NOMO-1 (cell line): ENCODE results near the gene GYS2.

ENCODE experiments used
- DNase-seq, 2 experiments: peaks; one replicate each; lab custom pipeline; 2025; ENCODE audit not compliant: unreplicated experiment in 2 of 2; lab: John Stamatoyannopoulos, UW

Gene GYS2

GRCh38 chr12:21558100-21558679 is 46.5 kb downstream of the GYS2 start:
- no peak for DNase-seq

DNA sequence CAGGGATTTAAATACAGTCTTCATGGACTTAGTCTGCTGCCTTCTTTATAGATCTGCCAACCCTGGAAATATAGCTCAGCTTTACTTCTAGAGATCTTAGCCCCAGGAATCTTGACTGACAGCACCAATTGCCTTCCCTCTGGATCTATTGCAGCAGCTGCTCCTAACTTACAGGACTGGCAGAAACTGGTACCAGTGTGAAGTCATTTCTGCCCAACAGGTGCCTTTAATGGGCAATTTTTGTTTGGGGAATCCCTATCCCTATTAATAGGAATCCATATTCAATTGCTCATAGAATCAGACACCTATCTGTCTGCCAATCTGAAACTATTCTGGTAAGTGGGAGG is 51.3 kb downstream of the GYS2 start:
- DNase-seq: no peak

GRCh38 chr12:21552635-21553328 is 51.9 kb downstream of the GYS2 start:
- DNase-seq: no peak

GRCh38 chr12:21551841-21552465 is 52.7 kb downstream of the GYS2 start:
- no peak for DNase-seq

DNA sequence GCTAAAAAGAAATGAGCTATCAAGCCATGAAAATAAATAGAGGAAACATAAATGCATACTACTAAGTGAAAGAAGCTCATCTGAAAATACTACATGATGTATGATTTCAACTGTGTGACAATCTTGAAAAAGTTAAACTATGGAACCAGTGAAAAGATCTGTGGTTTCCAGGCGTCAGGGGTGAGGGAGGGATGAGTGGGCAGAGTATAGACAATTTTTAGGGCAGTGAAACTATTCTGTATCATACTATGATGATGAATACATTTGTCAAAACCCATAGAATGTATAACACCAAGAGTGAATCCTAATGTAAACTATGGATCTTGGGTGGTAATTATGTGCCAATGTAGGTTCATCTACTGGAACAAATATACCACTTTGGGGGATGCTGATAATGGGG is 57.2 kb downstream of the GYS2 start:
- no peak for DNase-seq

DNA sequence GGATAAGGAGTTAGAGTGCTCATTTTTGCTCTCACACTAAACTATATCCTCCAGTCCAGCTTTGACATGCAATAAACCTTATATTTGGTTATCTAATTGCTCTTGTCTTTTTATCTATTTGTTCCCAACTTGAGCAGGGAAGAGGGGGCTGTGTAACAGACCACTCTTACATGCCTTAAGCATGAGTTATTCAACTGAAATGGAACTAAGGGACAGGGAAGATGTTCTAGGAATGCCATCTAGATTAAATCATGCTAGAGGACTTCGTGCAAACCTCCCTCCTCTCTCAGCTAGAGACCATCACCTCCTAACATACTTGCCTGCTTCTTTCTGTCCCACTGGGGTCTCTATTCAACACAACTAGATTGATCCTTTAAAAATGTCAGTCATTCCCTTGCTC is 57.9 kb downstream of the GYS2 start:
- DNase-seq: no peak

DNA sequence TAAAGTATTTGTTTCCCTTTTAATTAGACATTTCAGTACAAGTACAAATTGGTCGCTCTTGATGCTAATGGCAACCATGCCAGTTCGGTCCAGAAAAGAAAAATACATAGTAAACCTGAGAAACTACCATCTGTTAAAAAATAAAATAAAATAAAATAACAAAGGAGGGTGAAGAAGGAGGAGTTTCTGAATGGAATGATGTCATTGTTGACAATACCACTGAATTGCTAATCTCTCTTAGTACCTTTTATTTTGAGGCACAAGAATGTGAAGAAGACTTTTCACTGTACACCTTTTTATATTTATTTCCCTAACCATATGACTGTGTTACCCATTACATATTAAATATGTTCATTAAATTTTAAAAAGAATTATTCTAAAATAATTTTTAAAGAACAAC is 59.1 kb downstream of the GYS2 start:
- DNase-seq: no peak

DNA sequence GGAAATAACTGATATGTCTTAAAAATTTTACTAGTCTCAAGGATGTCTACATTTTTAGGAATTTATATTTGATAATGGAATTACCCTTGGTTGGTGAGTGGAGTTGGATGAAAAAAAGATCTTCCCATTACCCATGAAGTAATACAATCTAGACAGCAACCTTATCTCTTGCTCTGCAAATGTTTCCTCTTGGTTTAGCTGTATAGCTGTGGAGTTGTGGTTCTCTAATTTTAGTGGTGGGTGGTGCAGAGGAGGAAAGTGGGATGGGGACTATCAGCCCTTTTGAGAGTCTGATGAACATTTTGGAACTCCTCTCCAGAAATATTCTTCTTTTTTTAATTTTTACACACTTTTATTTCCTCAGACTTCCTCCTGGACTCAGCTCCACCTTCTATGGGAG is 61.5 kb downstream of the GYS2 start:
- no peak for DNase-seq

DNA sequence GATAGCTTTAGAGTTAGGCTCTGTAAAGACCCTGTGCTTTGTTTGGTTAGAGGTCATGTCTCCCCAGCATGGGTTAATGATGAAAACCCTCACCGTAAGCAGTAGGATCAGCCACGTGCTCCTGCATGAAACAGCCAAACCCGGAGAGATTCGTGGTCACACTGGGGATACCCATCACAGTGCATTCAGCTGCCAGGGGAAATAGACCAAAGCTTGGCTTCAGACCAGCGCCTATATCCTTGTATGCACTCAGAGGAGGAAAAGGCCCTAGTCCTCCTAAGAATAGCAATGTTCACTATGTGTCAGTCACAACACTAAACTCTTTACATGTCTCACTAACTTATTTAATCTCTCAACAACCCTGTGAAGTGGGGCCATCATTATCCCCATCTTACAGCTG is 62.2 kb downstream of the GYS2 start:
- DNase-seq: no peak

- no peak for DNase-seq
These were observed 62.9 kb downstream of the GYS2 start for GRCh38 chr12:21541773-21542172.

DNA sequence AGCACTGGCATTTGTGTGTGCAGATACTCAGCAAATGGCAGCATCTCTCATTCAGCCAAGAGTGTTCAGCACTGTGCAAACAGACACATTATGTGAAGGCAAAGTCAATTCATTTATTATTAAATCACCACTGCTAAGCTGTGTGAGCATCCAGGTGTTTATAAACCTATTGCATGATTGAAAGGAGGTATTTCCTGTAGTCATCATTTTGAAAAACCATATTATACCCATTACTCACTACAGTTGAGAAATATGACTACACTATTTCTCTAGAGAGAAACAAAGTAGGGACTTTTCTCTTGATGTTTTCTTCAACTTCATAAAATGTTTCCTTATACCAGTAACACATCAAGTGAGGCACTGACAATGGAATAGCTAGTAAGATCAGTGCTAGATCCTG is 64.8 kb downstream of the GYS2 start:
- no peak for DNase-seq

- DNase-seq: no peak
These were observed 66.5 kb downstream of the GYS2 start for GRCh38 chr12:21538061-21538653.

GRCh38 chr12:21529456-21529855 is 75.2 kb downstream of the GYS2 start:
- no peak for DNase-seq

GRCh38 chr12:21528953-21529352 is 75.7 kb downstream of the GYS2 start:
- no peak for DNase-seq

GRCh38 chr12:21527451-21528180 is 77.0 kb downstream of the GYS2 start:
- DNase-seq: no peak

DNA sequence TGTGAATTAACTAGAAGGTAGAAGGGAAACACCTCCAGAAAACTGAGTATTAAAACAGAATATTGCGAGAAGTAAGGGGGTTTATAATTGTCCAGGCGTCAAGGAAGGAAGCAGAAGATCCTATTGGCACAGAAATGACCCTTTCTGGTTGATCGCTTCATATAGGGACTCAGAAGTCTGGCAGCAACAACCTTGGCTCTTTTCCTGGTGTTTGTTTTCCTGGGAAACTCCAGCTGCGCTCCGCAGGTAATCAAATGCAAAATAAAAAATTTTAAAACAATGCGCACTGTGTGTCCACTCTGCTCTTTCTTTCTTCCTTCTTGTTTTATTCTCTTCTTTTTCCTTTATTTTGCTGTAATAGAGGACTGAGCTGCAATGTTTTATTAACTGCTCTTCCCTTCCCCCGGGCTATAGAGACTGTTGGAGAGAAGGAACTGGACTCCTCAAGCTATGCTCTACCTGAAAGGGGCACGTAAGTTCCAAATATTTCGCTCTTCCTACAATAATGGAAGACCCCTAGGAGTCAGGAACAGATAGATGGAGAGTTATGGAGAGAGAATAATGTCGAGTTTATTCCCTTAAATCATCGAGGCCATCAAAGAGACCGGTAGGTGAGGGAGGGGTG is 77.8 kb downstream of the GYS2 start:
- DNase-seq: no peak

- DNase-seq: no peak
These were observed 78.6 kb downstream of the GYS2 start, which contains the start of gene SPX for GRCh38 chr12:21526053-21526452. Gene SPX, plus strand, starts transcription at chr12:21526296. Its CDS starts 177 bp downstream, at chr12:21526473.

DNA sequence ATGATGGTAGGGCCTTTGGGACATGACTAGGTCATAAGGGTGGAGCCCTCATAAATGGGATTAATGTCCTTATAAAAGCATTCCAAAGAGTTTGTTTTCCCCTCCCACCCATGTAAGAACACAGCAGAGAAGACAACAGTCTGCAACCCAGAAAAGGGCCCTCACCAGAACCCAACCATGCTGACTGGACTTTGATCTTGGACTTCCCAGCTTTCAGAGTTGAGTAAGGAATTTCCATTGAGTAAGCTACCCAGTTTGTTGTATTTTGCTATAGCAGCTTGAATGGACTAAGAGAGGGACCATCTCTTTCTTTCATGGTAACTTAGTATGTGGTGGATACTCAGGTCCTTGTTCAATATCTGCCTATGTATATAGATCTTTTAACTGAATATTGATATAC is 81.5 kb downstream of the GYS2 start:
- DNase-seq: no peak

- DNase-seq: no peak
These were observed 83.1 kb downstream of the GYS2 start for GRCh38 chr12:21521541-21521940.

GRCh38 chr12:21518451-21518850 is 86.2 kb downstream of the GYS2 start:
- DNase-seq: no peak

GRCh38 chr12:21516281-21516680 is 88.4 kb downstream of the GYS2 start:
- no peak for DNase-seq
